DND-41 (cell line): ENCODE data around the gene NDUFA13.
"Not testable (repeated sequence)": the region's sequence is repeated elsewhere in the genome, so short reads cannot be mapped to it uniquely, and the experiment has no call there.

ENCODE experiments used
- ATAC-seq: fragments of 200-7000 bp; cut with Tn5 transposase; 3 replicates; pipeline ENCODE4 v1.9.1; 2021; ENCODE audit warnings: low read depth; ENCODE audit not compliant: insufficient read depth
- DNase-seq: peaks from one replicate; pipeline ENCODE4 v3.0.0-alpha.2; 2020
- H2AFZ ChIP-seq: 2 replicates; pipeline ENCODE4 v1.6.0; 2012; ENCODE audit warnings: low read depth, low read length
- H3K27ac ChIP-seq: 2 replicates; pipeline ENCODE4 v1.5.1; 2012; ENCODE audit warnings: low read length, inconsistent platforms
- H3K27me3 ChIP-seq: fragments of 200-600 bp; sonication (generic); 2 replicates; pipeline ENCODE4 v1.6.0; 2012; ENCODE audit warnings: low read length, mild to moderate bottlenecking, inconsistent platforms; ENCODE audit not compliant: insufficient read depth, poor library complexity
- H3K36me3 ChIP-seq: 2 replicates; pipeline ENCODE4 v1.5.1; 2012; ENCODE audit warnings: low read length, inconsistent platforms; ENCODE audit not compliant: insufficient read depth
- H3K4me1 ChIP-seq: 2 replicates; pipeline ENCODE4 v1.5.1; 2012; ENCODE audit warnings: mild to moderate bottlenecking, low read length; ENCODE audit not compliant: insufficient read depth
- H3K4me2 ChIP-seq: 2 replicates; pipeline ENCODE4 v1.6.0; 2012; ENCODE audit warnings: mild to moderate bottlenecking, moderate library complexity, low read length, inconsistent platforms; ENCODE audit not compliant: insufficient read depth
- H3K4me3 ChIP-seq, 2 experiments: fragments of 200-600 bp in 1 of 2; shearing (Covaris generic) in 1 of 2; 2 replicates each; pipeline ENCODE4 v1.5.1; 2012 to 2016; ENCODE audit warnings: inconsistent platforms in 2 of 2, low read length in 2 of 2, mild to moderate bottlenecking in 2 of 2, low read depth in 1 of 2, moderate library complexity in 1 of 2
- H3K79me2 ChIP-seq: 2 replicates; pipeline ENCODE4 v1.6.0; 2012; ENCODE audit warnings: low read length, inconsistent platforms; ENCODE audit not compliant: insufficient read depth
- H3K9ac ChIP-seq: 2 replicates; pipeline ENCODE4 v1.6.0; 2012; ENCODE audit warnings: low read depth, mild to moderate bottlenecking, inconsistent platforms, low read length, moderate library complexity
- H3K9me3 ChIP-seq: 2 replicates; pipeline ENCODE4 v1.5.1; 2012; ENCODE audit warnings: low read length, moderate library complexity, mild to moderate bottlenecking, inconsistent platforms; ENCODE audit not compliant: insufficient read depth, severe bottlenecking
- H4K20me1 ChIP-seq: 2 replicates; pipeline ENCODE4 v1.6.0; 2012; ENCODE audit warnings: low read length; ENCODE audit not compliant: insufficient read depth
- EZH2 ChIP-seq: IDR thresholded peaks from 3 replicates; pipeline ENCODE4 v1.6.1; 2012; ENCODE audit warnings: borderline replicate concordance, low read depth, mild to moderate bottlenecking, moderate library complexity, low read length, inconsistent platforms; ENCODE audit not compliant: severe bottlenecking
- TF ChIP-seq, protein P1 (sequence below): IDR thresholded peaks from 2 replicates; pipeline ENCODE4 v1.5.1; 2012; ENCODE audit warnings: borderline replicate concordance, low read length, moderate library complexity, mild to moderate bottlenecking; ENCODE audit not compliant: poor library complexity, severe bottlenecking; ENCODE audit errors: extremely low read depth

The NDUFA13 gene

DNA sequence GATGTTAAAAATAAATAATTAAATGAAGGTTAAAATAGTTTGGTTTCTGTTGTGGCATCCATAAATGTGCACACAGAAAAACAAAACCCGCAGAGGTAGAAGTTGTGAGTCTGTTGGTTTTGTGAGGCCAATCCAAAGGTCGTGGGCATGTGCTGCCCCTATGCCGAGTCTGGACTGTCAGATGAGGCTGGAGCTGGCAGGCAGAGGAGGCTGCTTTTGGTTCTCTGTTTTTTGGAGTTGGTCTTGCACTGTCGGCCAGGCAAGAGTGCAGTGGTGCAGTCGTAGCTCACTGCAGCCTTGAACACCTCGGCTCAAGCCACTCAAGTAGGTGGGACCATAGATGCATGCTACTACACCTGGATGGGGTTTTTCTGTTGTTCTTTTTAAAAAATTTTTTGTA, 44.3 kb upstream of the NDUFA13 start:
- H2AFZ ChIP-seq, result no peak overlapping the region
- no peak overlapping the region for H3K4me2 ChIP-seq
- H3K79me2 ChIP-seq, result peaks cover 94% of the 10 kb centered on the region
- H3K9ac ChIP-seq, result no peak overlapping the region
- ATAC-seq (no peak), DNase-seq (no peak)
- TF ChIP-seq, protein P1, sequence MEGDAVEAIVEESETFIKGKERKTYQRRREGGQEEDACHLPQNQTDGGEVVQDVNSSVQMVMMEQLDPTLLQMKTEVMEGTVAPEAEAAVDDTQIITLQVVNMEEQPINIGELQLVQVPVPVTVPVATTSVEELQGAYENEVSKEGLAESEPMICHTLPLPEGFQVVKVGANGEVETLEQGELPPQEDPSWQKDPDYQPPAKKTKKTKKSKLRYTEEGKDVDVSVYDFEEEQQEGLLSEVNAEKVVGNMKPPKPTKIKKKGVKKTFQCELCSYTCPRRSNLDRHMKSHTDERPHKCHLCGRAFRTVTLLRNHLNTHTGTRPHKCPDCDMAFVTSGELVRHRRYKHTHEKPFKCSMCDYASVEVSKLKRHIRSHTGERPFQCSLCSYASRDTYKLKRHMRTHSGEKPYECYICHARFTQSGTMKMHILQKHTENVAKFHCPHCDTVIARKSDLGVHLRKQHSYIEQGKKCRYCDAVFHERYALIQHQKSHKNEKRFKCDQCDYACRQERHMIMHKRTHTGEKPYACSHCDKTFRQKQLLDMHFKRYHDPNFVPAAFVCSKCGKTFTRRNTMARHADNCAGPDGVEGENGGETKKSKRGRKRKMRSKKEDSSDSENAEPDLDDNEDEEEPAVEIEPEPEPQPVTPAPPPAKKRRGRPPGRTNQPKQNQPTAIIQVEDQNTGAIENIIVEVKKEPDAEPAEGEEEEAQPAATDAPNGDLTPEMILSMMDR, result no peak
- no peak for TF ChIP-seq EZH2
- no peaks in the 10 kb centered on the region for H3K4me1 ChIP-seq
- H3K4me3 ChIP-seq, result no peak overlapping the region
- H3K36me3 ChIP-seq, result peaks cover 80% of the 10 kb centered on the region
- no peak overlapping the region for H3K27ac ChIP-seq
- no peaks in the 10 kb centered on the region for H3K27me3 ChIP-seq
- peaks cover 50% of the 10 kb centered on the region for H4K20me1 ChIP-seq
- H3K9me3 ChIP-seq, result peaks cover 19% of the 10 kb centered on the region

DNA sequence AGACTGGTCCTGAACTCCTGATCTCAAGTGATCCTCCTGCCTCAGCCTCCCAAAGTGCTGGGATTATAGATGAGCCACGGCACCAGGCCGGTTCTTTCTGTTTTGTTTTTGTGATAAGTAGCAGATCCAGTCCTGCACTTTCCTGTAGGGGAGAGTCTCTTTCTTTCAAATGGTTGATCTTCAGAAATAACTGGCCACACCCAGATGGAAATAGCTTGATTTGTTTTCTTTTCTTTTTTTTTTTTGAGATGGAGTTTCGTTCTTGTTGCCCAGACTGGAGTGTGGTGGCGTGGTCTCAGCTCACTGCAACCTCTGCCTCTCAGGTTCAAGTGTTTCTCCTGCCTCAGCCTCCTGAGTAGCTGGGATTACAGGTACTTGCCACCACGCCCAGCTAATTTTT, 43.9 kb upstream of the NDUFA13 start:
- H3K9ac ChIP-seq, H3K4me1 ChIP-seq, DNase-seq, H3K4me2 ChIP-seq, H3K27me3 ChIP-seq, H2AFZ ChIP-seq, ATAC-seq, H3K27ac ChIP-seq, H3K4me3 ChIP-seq: not testable (repeated sequence)
- H3K79me2 ChIP-seq, result peaks cover 95% of the 10 kb centered on the region
- H4K20me1 ChIP-seq, result peaks cover 54% of the 10 kb centered on the region
- H3K36me3 ChIP-seq, result peaks cover 79% of the 10 kb centered on the region
- peaks cover 17% of the 10 kb centered on the region for H3K9me3 ChIP-seq

DNA sequence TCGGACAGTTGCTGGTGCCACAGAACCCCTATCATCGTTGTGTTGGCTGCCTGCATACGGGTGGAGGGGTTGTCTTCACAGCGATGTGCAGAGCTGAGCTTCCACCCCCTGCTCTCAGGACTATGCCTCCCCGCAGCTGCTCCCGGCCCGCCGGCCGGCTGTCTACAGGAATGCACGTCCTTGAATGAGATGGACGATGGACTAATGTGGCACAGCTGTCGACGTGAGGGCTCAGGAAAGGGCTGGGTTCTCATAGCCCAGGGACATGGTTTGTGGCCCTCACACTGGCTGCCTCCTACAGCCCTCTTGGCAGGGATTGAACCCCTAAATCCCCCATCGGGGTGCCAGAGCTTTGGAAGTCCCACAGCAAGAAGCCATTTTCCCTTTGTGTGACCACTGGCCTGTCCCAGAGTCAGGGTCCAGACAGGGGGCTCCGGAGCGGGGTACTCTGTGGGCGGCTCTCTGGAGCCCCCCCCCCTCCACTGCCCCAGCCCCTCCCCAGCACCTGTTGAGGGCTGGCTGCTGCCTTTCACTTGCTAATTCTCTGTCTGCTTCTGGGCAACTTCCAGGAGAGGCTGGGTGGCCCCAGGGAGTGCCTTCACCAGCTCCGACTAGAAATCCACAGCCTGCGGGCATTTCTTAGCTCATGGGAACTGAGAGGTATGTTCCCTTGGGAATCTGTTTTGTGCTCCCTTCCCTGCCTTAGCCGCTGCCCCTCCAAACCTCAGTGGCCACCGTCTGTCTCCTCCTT, 40.8 kb upstream of the NDUFA13 start:
- Histone ChIP-seq H3K9ac (no peak overlapping the region), H4K20me1 (peaks cover 79% of the 10 kb centered on the region), H3K36me3 (peaks cover 77% of the 10 kb centered on the region), H3K4me1 (no peaks in the 10 kb centered on the region), H3K27me3 (no peaks in the 10 kb centered on the region), H3K27ac (no peak overlapping the region), H3K9me3 (no peaks in the 10 kb centered on the region), H3K4me3 (no peak overlapping the region), H3K79me2 (peaks cover 99% of the 10 kb centered on the region), H3K4me2 (no peak overlapping the region), H2AFZ (no peak overlapping the region)
- ATAC-seq (no peak), DNase-seq (no peak)
- TF ChIP-seq, protein P1, result no peak
- no peak for TF ChIP-seq EZH2

DNA sequence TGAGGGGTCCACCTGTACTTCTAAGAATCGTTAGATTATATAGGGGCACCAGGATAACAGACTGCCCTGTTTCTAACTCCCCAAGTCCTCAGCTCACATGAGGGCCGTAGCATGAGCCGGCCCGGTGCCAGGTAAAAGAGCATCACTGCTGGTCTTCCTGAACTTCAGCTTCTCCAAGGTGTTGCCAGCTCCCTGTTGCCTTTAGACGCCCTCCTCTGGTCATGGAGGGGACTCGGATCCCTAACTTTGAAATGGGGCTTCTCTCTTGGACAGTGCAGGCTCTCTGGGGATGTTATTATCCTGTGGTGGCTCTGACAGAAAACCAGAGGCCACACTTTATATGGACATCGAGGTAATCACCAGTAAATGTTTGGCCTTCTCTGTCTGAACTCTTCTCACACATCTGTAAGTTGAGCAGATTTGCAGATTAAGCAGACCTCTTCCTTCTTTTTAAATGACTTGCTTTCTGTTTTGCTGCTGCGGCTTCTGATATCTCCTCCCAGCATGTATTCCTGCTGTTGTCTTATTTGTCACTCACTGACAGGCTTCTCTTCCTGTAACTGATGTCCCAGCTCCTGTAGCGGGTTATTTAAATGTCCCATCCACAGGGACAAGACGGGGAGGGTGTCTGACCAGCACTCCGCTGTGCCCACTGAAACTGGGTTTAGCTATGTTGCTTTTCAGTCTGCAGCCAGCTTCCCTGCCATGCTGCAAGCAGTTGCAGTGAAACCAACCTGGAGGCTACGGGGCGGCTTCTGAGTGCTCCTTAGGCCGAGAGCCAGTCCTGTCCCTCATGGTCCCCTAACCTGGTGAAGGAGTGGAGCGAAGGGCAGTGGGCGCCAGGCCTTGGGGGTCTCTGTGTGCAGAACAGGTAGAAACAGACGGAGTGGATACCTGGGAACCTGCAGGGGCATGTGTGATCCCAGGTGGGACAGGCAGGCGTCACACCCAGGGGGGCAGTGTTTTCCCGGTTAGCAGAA, 39.9 kb upstream of the NDUFA13 start:
- Histone ChIP-seq H3K27me3 (no peaks in the 10 kb centered on the region), H2AFZ (no peak overlapping the region), H3K4me3 (no peak overlapping the region), H3K9me3 (no peaks in the 10 kb centered on the region), H3K9ac (no peak overlapping the region), H3K36me3 (peaks cover 82% of the 10 kb centered on the region), H3K79me2 (peaks cover 99% of the 10 kb centered on the region), H3K4me2 (no peak overlapping the region), H3K4me1 (no peaks in the 10 kb centered on the region), H3K27ac (no peak overlapping the region), H4K20me1 (peaks cover 82% of the 10 kb centered on the region)
- DNase-seq (no peak), ATAC-seq (no peak)
- TF ChIP-seq, protein P1, result peak; percentile 18
- TF ChIP-seq EZH2, result no peak
